ENCODE results near the gene DHRS2. TPM values are rescaled to one million over a fixed set of nuclear protein-coding genes. Genes with fewer than 3 reads are reported as not detected.
"Not testable (repeated sequence)": the region's sequence is repeated elsewhere in the genome, so short reads cannot be mapped to it uniquely, and the experiment has no call there.

The DHRS2 gene
- total and polyA plus RNA-seq, 2 of the 13 experiments (the other 11 are each of a cell fraction or from before 2014, with no cell fraction given), result 1,621 to 3,021 TPM

GRCh38 chr14:23637312-23637654, 1.1 kb downstream of the DHRS2 start (continued):
- peak; percentile 0 for TF ChIP-seq SKI (IDR thresholded peaks at IDR 0.05; ENCODE audit: partially characterized antibody)
- peak; percentile 13; the same call in 1 of the 2 replicates for TF ChIP-seq ZNF713 (CRISPR knock-in tag; IDR thresholded peaks at IDR 0.05)
- TF ChIP-seq ZNF441 (CRISPR knock-in tag; IDR thresholded peaks at IDR 0.05; ENCODE audit: borderline replicate concordance), result peak; percentile 35; the same call in 1 of the 2 replicates
- TF ChIP-seq IKZF1 (IDR thresholded peaks at IDR 0.05), result 0 out of 2 replicates have a peak, but pooled peaks have one; percentile 49

- DNase-seq (ENCODE audit: low spot score), result peak; percentile 93
- ATAC-seq; FAIRE-seq; in situ Hi-C loops (cut with HindIII; ENCODE audit: extremely low pct_ligation_motif_present, low pct_unique_long_range_greater_than_20kb); H2AFZ ChIP-seq (ENCODE audit: low read length); H3K27me3 ChIP-seq (ENCODE audit: control insufficient read depth in 1 of 2, insufficient read depth in 2 of 2, low read length in 2 of 2); H3K9me3 ChIP-seq (ENCODE audit: low read length); BruUV-seq (replicated peaks): not testable (repeated sequence)
- ChIA-PET POLR2A (interaction anchor here (1.0 to 13.7 kb wide), 25 partner anchors 9 to 614 kb away, joined by 3 to 1105 read pairs (median 8); partner anchors contain the start of genes AP1G2, BCL2L2, DCAF11 and EMC9), CTCF (ENCODE audit: low intra/inter-chr PET ratio, low total read pairs) (interaction anchor here (7.4 kb wide), 1 partner anchor 49 kb away, joined by 207 read pairs; no protein-coding TSS in a partner anchor)
- Histone ChIP-seq H3K36me3 (replicated peaks in 1 of 2; ENCODE audit: control insufficient read depth in 1 of 2, insufficient read depth in 2 of 2, low read length in 2 of 2) (peaks cover 22 to 36% of the 10 kb centered on the region in 2 experiments), H3K4me3 (replicated peaks in 1 of 3; ENCODE audit: insufficient read depth in 1 of 3, low read depth in 2 of 3, low read length in 3 of 3) (peak overlapping the region; percentile 67 to 91 (median 74)), H3K4me2 (ENCODE audit: low read depth, low read length) (peak overlapping the region; percentile 80), H3K27ac (ENCODE audit: extremely low read length, insufficient read depth, low read length) (peak overlapping the region; percentile 59), H3K9ac (ENCODE audit: insufficient read depth, low read depth, low read length) (peak overlapping the region; percentile 79), H4K20me1 (ENCODE audit: insufficient read depth, low read length) (peaks cover 64% of the 10 kb centered on the region), H3K4me1 (ENCODE audit: insufficient read depth, low read length) (peaks cover 84% of the 10 kb centered on the region), H3K79me2 (ENCODE audit: insufficient read depth, low read length) (peaks cover 37% of the 10 kb centered on the region)
- intact Hi-C loops (cut with micrococcal nuclease; ENCODE audit: unreplicated experiment), result loop anchor here (1.0 kb wide), 1 partner anchor 28 kb away; no protein-coding TSS in a partner anchor
- WGBS (ENCODE audit: low lambda C conversion rate), result 39% methylated on average over 17 of the region's 17 CpGs
- TF ChIP-seq TBL1XR1 (IDR thresholded peaks at IDR 0.05; ENCODE audit: borderline replicate concordance, low read length, partially characterized antibody), result peak; percentile 40
- TF ChIP-seq NFYC (CRISPR knock-in tag; IDR thresholded peaks at IDR 0.05), result peak; percentile 93
- TF ChIP-seq ZNF441 (CRISPR knock-in tag; IDR thresholded peaks at IDR 0.05; ENCODE audit: borderline replicate concordance), result peak; percentile 45; the same call in 1 of the 2 replicates
- TF ChIP-seq RXRB (CRISPR knock-in tag; IDR thresholded peaks at IDR 0.05; ENCODE audit: borderline replicate concordance), result peak; percentile 41; the same call in 1 of the 2 replicates
- peak; percentile 44 for TF ChIP-seq HNRNPK (IDR thresholded peaks at IDR 0.05; ENCODE audit: low read depth, low read length, poor library complexity, severe bottlenecking)
- peak; percentile 73 for TF ChIP-seq YEATS2 (CRISPR knock-in tag; IDR thresholded peaks at IDR 0.05; ENCODE audit: borderline replicate concordance)
- peak; percentile 88 for TF ChIP-seq MYNN (CRISPR knock-in tag; IDR thresholded peaks at IDR 0.05; ENCODE audit: low read depth)
- peak; percentile 41; the same call in 1 of the 2 replicates for TF ChIP-seq ZKSCAN5 (CRISPR knock-in tag; IDR thresholded peaks at IDR 0.05)
- peak; percentile 99 for TF ChIP-seq FIP1L1 (IDR thresholded peaks at IDR 0.05; ENCODE audit: borderline replicate concordance, insufficient read depth, low read depth, low read length)
- TF ChIP-seq TFDP1 (CRISPR knock-in tag; IDR thresholded peaks at IDR 0.05; ENCODE audit: borderline replicate concordance), result peak; percentile 44; the same call in 1 of the 2 replicates
- peak; percentile 82 for TF ChIP-seq ATF7-NPFF (CRISPR knock-in tag; IDR thresholded peaks at IDR 0.05; ENCODE audit: low read depth)
- TF ChIP-seq SAP130 (CRISPR knock-in tag; IDR thresholded peaks at IDR 0.05; ENCODE audit: low read depth), result peak; percentile 90
- peak; percentile 89 for TF ChIP-seq JARID2 (CRISPR knock-in tag; IDR thresholded peaks at IDR 0.05; ENCODE audit: insufficient replicate concordance)
These were observed 1.7 kb downstream of the DHRS2 start for GRCh38 chr14:23637655-23638413.

Measured in HepG2 (cell line).